ENCODE measurements around the gene ZNF700. TPM values are rescaled to one million over a fixed set of nuclear protein-coding genes. Genes with fewer than 3 reads are reported as not detected.
"Not testable (repeated sequence)": the region's sequence is repeated elsewhere in the genome, so short reads cannot be mapped to it uniquely, and the experiment has no call there.

The ZNF700 gene
- total and polyA plus RNA-seq, 9 donors, result 6.7 to 22.3 (median 12.2) TPM

- not testable (repeated sequence) for DNase-seq
- 96 to 98% (median 98%) methylated on average over 21 to 29 of the region's 29 CpGs for WGBS, 3 donors
Observed at GRCh38 chr19:11941361-11941887, 16.5 kb downstream of the ZNF700 start.

DNA sequence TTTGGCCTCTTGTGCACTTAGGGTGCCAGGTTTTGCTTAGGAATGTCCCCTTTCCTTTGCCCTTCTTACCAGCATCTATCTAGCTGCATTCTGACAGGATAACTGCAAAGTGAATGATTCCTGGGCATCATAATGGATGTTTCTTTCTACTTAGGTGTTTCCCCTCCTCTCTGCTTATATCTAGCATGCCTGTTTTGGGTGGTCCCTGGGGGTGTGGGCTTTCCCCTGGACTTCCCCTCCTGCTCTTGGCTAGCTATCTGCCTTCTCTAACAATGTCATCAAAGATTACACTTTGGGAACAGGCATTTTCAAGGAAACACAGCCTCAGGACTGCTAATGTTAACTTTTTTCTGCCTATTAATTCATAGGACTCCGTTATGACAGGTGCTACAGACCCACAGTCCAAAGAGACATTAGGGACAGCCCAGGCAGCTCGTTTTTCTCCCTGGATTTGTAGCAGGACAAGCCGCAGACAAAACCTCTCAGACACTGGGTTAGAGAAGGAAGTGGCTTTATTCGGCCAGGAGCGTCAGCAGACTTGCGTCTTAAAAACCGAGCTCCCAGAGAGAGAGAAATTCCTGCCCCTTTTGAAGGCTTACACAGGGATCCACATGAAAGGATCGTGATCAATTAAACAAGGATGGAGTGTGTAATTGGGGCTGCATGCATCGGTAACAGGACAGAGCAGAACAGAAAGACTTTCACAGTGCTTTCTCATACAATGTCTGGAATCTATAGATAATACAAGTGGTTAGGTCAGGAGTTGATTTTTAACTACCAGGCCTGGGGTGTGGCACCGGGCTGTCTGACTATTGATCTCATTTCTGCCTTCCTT is 17.3 kb downstream of the ZNF700 start:
- WGBS, 3 donors, result 95 to 97% (median 96%) methylated on average over 10 of the region's 10 CpGs
- intact Hi-C loops (cut with DNase I), result no loop called here
- no peaks in the 10 kb centered on the region for H3K36me3 ChIP-seq

More at GRCh38 chr19:11941361-11941887, 16.5 kb downstream of the ZNF700 start:
- H3K27ac ChIP-seq; H3K4me3 ChIP-seq; H3K36me3 ChIP-seq; intact Hi-C loops (cut with DNase I); H3K27me3 ChIP-seq; H3K4me1 ChIP-seq (ENCODE audit: insufficient read depth): not testable (repeated sequence)
- H3K9me3 ChIP-seq, result peaks cover 4 to 52% of the 10 kb centered on the region in 2 donors

GRCh38 chr19:11942843-11943108 is 17.9 kb downstream of the ZNF700 start:
- Histone ChIP-seq H3K4me3 (no peak overlapping the region), H3K36me3 (no peaks in the 10 kb centered on the region), H3K27me3 (no peaks in the 10 kb centered on the region), H3K4me1 (ENCODE audit: insufficient read depth) (no peaks in the 10 kb centered on the region), H3K27ac (no peak overlapping the region), H3K9me3 (peaks cover 4 to 65% of the 10 kb centered on the region in 2 donors)
- no peak for DNase-seq
- no peak for TF ChIP-seq CTCF (IDR thresholded peaks at IDR 0.05)
- TF ChIP-seq EP300 (IDR thresholded peaks at IDR 0.05), result no peak
- no peak for TF ChIP-seq POLR2A (IDR thresholded peaks at IDR 0.05)
- intact Hi-C loops (cut with DNase I), result no loop called here

More for the DNA sequence above, 17.3 kb downstream of the ZNF700 start:
- Histone ChIP-seq H3K4me3 (no peak overlapping the region), H3K27ac (no peak overlapping the region), H3K4me1 (ENCODE audit: insufficient read depth) (no peaks in the 10 kb centered on the region), H3K27me3 (no peaks in the 10 kb centered on the region), H3K9me3 (peaks cover 4 to 60% of the 10 kb centered on the region in 2 donors)
- no peak for DNase-seq
- TF ChIP-seq EP300 (IDR thresholded peaks at IDR 0.05) (no peak), POLR2A (IDR thresholded peaks at IDR 0.05) (no peak), CTCF (IDR thresholded peaks at IDR 0.05) (no peak)

- Histone ChIP-seq H3K27me3 (no peaks in the 10 kb centered on the region), H3K27ac (no peak overlapping the region), H3K9me3 (peaks cover 9 to 79% of the 10 kb centered on the region in 2 donors), H3K4me1 (ENCODE audit: insufficient read depth) (no peaks in the 10 kb centered on the region), H3K4me3 (no peak overlapping the region), H3K36me3 (no peaks in the 10 kb centered on the region)
- TF ChIP-seq CTCF (IDR thresholded peaks at IDR 0.05), result no peak
- TF ChIP-seq POLR2A (IDR thresholded peaks at IDR 0.05), result no peak
- TF ChIP-seq EP300 (IDR thresholded peaks at IDR 0.05), result no peak
- no peak for DNase-seq
- intact Hi-C loops (cut with DNase I), result no loop called here
- WGBS, 3 donors, result 97 to 99% (median 98%) methylated on average over 4 of the region's 4 CpGs
Observed at GRCh38 chr19:11944656-11945055, 19.7 kb downstream of the ZNF700 start.

DNA sequence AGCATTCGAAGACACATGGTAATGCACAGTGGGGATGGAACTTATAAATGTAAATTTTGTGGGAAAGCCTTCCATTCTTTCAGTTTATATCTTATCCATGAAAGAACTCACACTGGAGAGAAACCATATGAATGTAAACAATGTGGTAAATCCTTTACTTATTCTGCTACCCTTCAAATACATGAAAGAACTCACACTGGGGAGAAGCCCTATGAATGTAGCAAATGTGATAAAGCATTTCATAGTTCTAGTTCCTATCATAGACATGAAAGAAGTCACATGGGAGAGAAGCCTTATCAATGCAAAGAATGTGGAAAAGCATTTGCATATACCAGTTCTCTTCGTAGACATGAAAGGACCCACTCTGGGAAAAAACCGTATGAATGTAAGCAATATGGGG is 23.7 kb downstream of the ZNF700 start:
- H3K4me1 ChIP-seq (ENCODE audit: insufficient read depth), result no peaks in the 10 kb centered on the region
- no peaks in the 10 kb centered on the region for H3K36me3 ChIP-seq
- no peak for DNase-seq
- intact Hi-C loops (cut with DNase I), result no loop called here
- WGBS, 3 donors, result 92 to 97% (median 95%) methylated on average over 3 of the region's 3 CpGs
- H3K4me3 ChIP-seq, result no peak overlapping the region
- H3K27me3 ChIP-seq, result no peaks in the 10 kb centered on the region
- peaks cover 5 to 86% of the 10 kb centered on the region in 2 donors for H3K9me3 ChIP-seq
- H3K27ac ChIP-seq, result no peak overlapping the region
- TF ChIP-seq POLR2A (IDR thresholded peaks at IDR 0.05) (no peak), EP300 (IDR thresholded peaks at IDR 0.05) (no peak), CTCF (IDR thresholded peaks at IDR 0.05) (no peak)
